ENCODE results near the gene CDC42SE1. TPM values are rescaled to one million over a fixed set of nuclear protein-coding genes. Genes with fewer than 3 reads are reported as not detected.

CDC42SE1 gene
- total RNA-seq, 1 experiment from 2014 or later, result 54.9 TPM

Other genes with a start within 250 kb of the CDC42SE1 start
- 5.8 and 8.5 TPM in 2 replicates for gene ARNT, start 183.0 kb downstream of the CDC42SE1 start, total RNA-seq (2014; rRNA removed; shearing (Covaris generic); ENCODE audit: low replicate concordance)
- gene CTXND2, start 172.5 kb downstream of the CDC42SE1 start, total RNA-seq (2014; rRNA removed; shearing (Covaris generic); ENCODE audit: low replicate concordance), result not detected in 2 replicates
- 29.2 and 31.7 TPM in 2 replicates for gene SETDB1, start 133.3 kb downstream of the CDC42SE1 start, total RNA-seq (2014; rRNA removed; shearing (Covaris generic); ENCODE audit: low replicate concordance)
- gene CERS2, start 84.8 kb downstream of the CDC42SE1 start, total RNA-seq (2014; rRNA removed; shearing (Covaris generic); ENCODE audit: low replicate concordance), result 41.8 and 63.4 TPM in 2 replicates
- gene ANXA9, start 77.3 kb downstream of the CDC42SE1 start, total RNA-seq (2014; rRNA removed; shearing (Covaris generic); ENCODE audit: low replicate concordance), result 1.2 and 1.3 TPM in 2 replicates
- 8.4 and 11.9 TPM in 2 replicates for gene MINDY1, start 52.7 kb downstream of the CDC42SE1 start, total RNA-seq (2014; rRNA removed; shearing (Covaris generic); ENCODE audit: low replicate concordance)
- gene PRUNE1, start 51.2 kb downstream of the CDC42SE1 start, total RNA-seq (2014; rRNA removed; shearing (Covaris generic); ENCODE audit: low replicate concordance), result 6.9 and 14.4 TPM in 2 replicates
- not detected in 2 replicates for gene BNIPL, start 23.0 kb downstream of the CDC42SE1 start, total RNA-seq (2014; rRNA removed; shearing (Covaris generic); ENCODE audit: low replicate concordance)
- gene C1orf56, start 11.9 kb downstream of the CDC42SE1 start, total RNA-seq (2014; rRNA removed; shearing (Covaris generic); ENCODE audit: low replicate concordance), result 0.84 and 1.9 TPM in 2 replicates
- 19.9 and 28.8 TPM in 2 replicates for gene MLLT11, start 775 bp upstream of the CDC42SE1 start, total RNA-seq (2014; rRNA removed; shearing (Covaris generic); ENCODE audit: low replicate concordance)
- 7.7 and 9.2 TPM in 2 replicates for gene GABPB2, start 11.1 kb upstream of the CDC42SE1 start, total RNA-seq (2014; rRNA removed; shearing (Covaris generic); ENCODE audit: low replicate concordance)
- gene SEMA6C, start 87.0 kb upstream of the CDC42SE1 start, total RNA-seq (2014; rRNA removed; shearing (Covaris generic); ENCODE audit: low replicate concordance), result 1.9 TPM in 1 of 2 replicates, not detected in the other
- not detected in 2 replicates for gene TNFAIP8L2, start 97.0 kb upstream of the CDC42SE1 start, total RNA-seq (2014; rRNA removed; shearing (Covaris generic); ENCODE audit: low replicate concordance)
- 17.5 and 19.8 TPM in 2 replicates for gene LYSMD1, start 106.3 kb upstream of the CDC42SE1 start, total RNA-seq (2014; rRNA removed; shearing (Covaris generic); ENCODE audit: low replicate concordance)
- gene SCNM1, start 106.5 kb upstream of the CDC42SE1 start, total RNA-seq (2014; rRNA removed; shearing (Covaris generic); ENCODE audit: low replicate concordance), result 30.4 and 52.3 TPM in 2 replicates
- gene TMOD4, start 116.4 kb upstream of the CDC42SE1 start, total RNA-seq (2014; rRNA removed; shearing (Covaris generic); ENCODE audit: low replicate concordance), result not detected in 2 replicates
- gene VPS72, start 130.6 kb upstream of the CDC42SE1 start, total RNA-seq (2014; rRNA removed; shearing (Covaris generic); ENCODE audit: low replicate concordance), result 98.7 and 126 TPM in 2 replicates
- gene PIP5K1A, start 138.9 kb upstream of the CDC42SE1 start, total RNA-seq (2014; rRNA removed; shearing (Covaris generic); ENCODE audit: low replicate concordance), result 14.0 and 51.9 TPM in 2 replicates
- gene PSMD4, start 195.1 kb upstream of the CDC42SE1 start, total RNA-seq (2014; rRNA removed; shearing (Covaris generic); ENCODE audit: low replicate concordance), result 266 and 273 TPM in 2 replicates
- 10.7 and 19.0 TPM in 2 replicates for gene ZNF687, start 222.7 kb upstream of the CDC42SE1 start, total RNA-seq (2014; rRNA removed; shearing (Covaris generic); ENCODE audit: low replicate concordance)

Data from Caki2 (cell line).